HL-60 (cell line): Measurements from ENCODE around the gene DPY30.

Experiments used
- DNase-seq, 2 experiments: peaks; one replicate each; pipeline ENCODE4 v3.0.0-alpha.2; 2010 to 2020; ENCODE audit warnings: low read depth in 1 of 2, low spot score in 1 of 2
- H3K27ac ChIP-seq: fragments of 250-450 bp; sonication (Bioruptor Pico); replicated peaks from 2 replicates; pipeline ENCODE4 v1.5.1; 2020; ENCODE audit warnings: mild to moderate bottlenecking, moderate library complexity
- H3K27me3 ChIP-seq: fragments of 250-450 bp; sonication (Bioruptor Pico); 2 replicates; pipeline ENCODE4 v1.5.1; 2021; ENCODE audit warnings: mild to moderate bottlenecking, moderate library complexity; ENCODE audit not compliant: insufficient read depth, poor library complexity, severe bottlenecking
- H3K4me3 ChIP-seq: replicated peaks from 2 replicates; pipeline ENCODE4 v1.5.1; 2011; ENCODE audit warnings: mild to moderate bottlenecking, control low read depth, low read length; ENCODE audit not compliant: insufficient read depth
- CTCF ChIP-seq: IDR thresholded peaks from one replicate; pipeline ENCODE4 v1.5.1; 2011; ENCODE audit warnings: low read length, control low read depth, inconsistent platforms; ENCODE audit not compliant: insufficient read depth
- GABPA ChIP-seq: IDR thresholded peaks from 2 replicates; pipeline ENCODE4 v1.6.1; 2012; ENCODE audit warnings: low read depth
- POLR2AphosphoS5 ChIP-seq: IDR thresholded peaks from 2 replicates; pipeline ENCODE4 v1.6.1; 2012; ENCODE audit warnings: low read depth
- REST ChIP-seq: IDR thresholded peaks from 2 replicates; pipeline ENCODE4 v1.6.1; 2012; ENCODE audit warnings: low read depth; ENCODE audit not compliant: insufficient replicate concordance
- SPI1 ChIP-seq: IDR thresholded peaks from 2 replicates; pipeline ENCODE4 v1.6.1; 2012; ENCODE audit warnings: low read depth, mild to moderate bottlenecking, borderline replicate concordance

DPY30 gene

GRCh38 chr2:32064713-32065112, 25.1 kb upstream of the DPY30 start:
- no peak for TF ChIP-seq POLR2AphosphoS5
- TF ChIP-seq SPI1 = no peak

GRCh38 chr2:32064021-32064601, 24.5 kb upstream of the DPY30 start:
- TF ChIP-seq GABPA (no peak), POLR2AphosphoS5 (0 out of 2 replicates have a peak, but pooled peaks have one; percentile 52), REST (no peak), SPI1 (no peak)
- no peaks in the 10 kb centered on the region for H3K27me3 ChIP-seq
- H3K4me3 ChIP-seq = peak overlapping the region; percentile 85
- peak overlapping the region; percentile 92 for H3K27ac ChIP-seq
- DNase-seq = peak; percentile 26 to 53

More at GRCh38 chr2:32064713-32065112, 25.1 kb upstream of the DPY30 start:
- DNase-seq = no peak
- Histone ChIP-seq H3K27me3 (no peaks in the 10 kb centered on the region), H3K27ac (peak overlapping the region; percentile 92), H3K4me3 (peak overlapping the region; percentile 85)

GRCh38 chr2:32063310-32064020, 23.9 kb upstream of the DPY30 start, which contains the start of gene SPAST:
SPAST (plus strand) TSS chr2:32063556; CDS start chr2:32063832, 276 bp downstream.
- DNase-seq = peak; percentile 92 to 98
- no peaks in the 10 kb centered on the region for H3K27me3 ChIP-seq
- peak within 1 kb of the TSS; percentile 85 for H3K4me3 ChIP-seq
- peak within 1 kb of the TSS; percentile 92 for H3K27ac ChIP-seq
- TF ChIP-seq SPI1 (no peak), POLR2AphosphoS5 (0 out of 2 replicates have a peak, but pooled peaks have one; percentile 47), GABPA (no peak), REST (peak; percentile 69), CTCF (no peak)

- peak overlapping the region; percentile 85 for H3K4me3 ChIP-seq
- peak; percentile 18 to 37 for DNase-seq
- no peaks in the 10 kb centered on the region for H3K27me3 ChIP-seq
Observed at GRCh38 chr2:32061973-32062861, 22.6 kb upstream of the DPY30 start.

More at GRCh38 chr2:32061973-32062861, 22.6 kb upstream of the DPY30 start:
- no peak for TF ChIP-seq SPI1
- TF ChIP-seq CTCF = no peak
- peak overlapping the region; percentile 92 for H3K27ac ChIP-seq
